Gastrocnemius medialis (tissue), 4 donors: ENCODE data around the gene DCP1A.

Source experiments
- POLR2A ChIP-seq, 2 donors: fragments of 450-650 bp; IDR thresholded peaks; one replicate each; pipeline ENCODE4 v1.6.1; 2017; ENCODE audit warnings: antibody characterized with exemption in 2 of 2, mild to moderate bottlenecking in 2 of 2, moderate library complexity in 2 of 2
- TF ChIP-seq, protein P1 (sequence below), 5 experiments: fragments of 450-650 bp in 3 of 5; fragments of 200-600 bp in 2 of 5; sonication (generic) in 2 of 5; IDR thresholded peaks in 4 of 5; conservative IDR thresholded peaks in 1 of 5; 1 replicate in 4 of 5; 2 replicates in 1 of 5; pipeline ENCODE4 v1.5.1; 2016 to 2019; ENCODE audit warnings: antibody characterized with exemption in 5 of 5, mild to moderate bottlenecking in 3 of 5, moderate library complexity in 3 of 5

DNA sequence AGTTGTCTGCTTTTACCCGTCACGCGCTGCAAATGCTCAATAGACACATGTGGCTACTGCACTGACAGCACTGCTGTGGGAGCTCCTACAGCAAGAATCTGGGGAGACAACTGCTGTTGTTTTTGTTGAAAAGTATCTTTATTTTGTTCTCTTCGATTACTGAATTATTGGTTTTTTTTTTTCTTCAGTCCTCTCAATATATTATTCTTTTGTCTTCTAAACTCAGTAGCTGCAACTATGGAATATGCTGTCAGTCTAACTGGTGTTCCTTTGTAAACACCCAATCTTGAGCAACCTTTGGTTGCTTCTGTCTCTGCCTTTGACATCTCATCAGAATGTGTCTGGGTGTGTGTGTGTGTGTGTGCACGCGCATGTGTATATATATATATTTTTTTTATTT lies 12.6 kb downstream of the DCP1A start:
- TF ChIP-seq, protein P1, sequence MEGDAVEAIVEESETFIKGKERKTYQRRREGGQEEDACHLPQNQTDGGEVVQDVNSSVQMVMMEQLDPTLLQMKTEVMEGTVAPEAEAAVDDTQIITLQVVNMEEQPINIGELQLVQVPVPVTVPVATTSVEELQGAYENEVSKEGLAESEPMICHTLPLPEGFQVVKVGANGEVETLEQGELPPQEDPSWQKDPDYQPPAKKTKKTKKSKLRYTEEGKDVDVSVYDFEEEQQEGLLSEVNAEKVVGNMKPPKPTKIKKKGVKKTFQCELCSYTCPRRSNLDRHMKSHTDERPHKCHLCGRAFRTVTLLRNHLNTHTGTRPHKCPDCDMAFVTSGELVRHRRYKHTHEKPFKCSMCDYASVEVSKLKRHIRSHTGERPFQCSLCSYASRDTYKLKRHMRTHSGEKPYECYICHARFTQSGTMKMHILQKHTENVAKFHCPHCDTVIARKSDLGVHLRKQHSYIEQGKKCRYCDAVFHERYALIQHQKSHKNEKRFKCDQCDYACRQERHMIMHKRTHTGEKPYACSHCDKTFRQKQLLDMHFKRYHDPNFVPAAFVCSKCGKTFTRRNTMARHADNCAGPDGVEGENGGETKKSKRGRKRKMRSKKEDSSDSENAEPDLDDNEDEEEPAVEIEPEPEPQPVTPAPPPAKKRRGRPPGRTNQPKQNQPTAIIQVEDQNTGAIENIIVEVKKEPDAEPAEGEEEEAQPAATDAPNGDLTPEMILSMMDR (IDR thresholded peaks at IDR 0.05 in 4 of 5, conservative IDR thresholded peaks at IDR 0.05 in 1 of 5), result no peak
- no peak for TF ChIP-seq POLR2A (IDR thresholded peaks at IDR 0.05)
